ENCODE measurements around the gene ATAT1.
A peak's percentile ranks its signal among the peaks of the same experiment; 100 is the strongest.
"Not testable (repeated sequence)": the region's sequence is repeated elsewhere in the genome, so short reads cannot be mapped to it uniquely, and the experiment has no call there.

Gene ATAT1

DNA sequence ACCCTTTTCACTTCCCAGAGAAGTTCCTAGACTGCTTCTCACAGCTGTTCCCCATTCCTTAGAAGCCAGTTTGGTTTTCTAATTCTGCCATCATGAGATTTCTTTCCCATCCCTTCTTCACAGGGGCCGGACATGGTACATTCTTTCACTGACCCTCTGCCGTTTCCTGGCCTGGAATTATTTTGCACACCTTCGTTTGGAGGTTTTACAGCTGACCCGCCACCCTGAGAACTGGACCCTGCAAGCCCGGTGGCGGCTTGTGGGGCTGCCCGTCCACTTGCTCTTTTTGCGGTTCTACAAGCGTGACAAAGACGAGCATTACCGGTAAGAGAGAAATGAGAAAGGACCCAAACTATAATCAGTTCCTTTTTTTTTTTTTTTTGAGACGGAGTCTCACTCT, 24.5 kb downstream of the ATAT1 start:
- DNase-seq, result no peak

DNA sequence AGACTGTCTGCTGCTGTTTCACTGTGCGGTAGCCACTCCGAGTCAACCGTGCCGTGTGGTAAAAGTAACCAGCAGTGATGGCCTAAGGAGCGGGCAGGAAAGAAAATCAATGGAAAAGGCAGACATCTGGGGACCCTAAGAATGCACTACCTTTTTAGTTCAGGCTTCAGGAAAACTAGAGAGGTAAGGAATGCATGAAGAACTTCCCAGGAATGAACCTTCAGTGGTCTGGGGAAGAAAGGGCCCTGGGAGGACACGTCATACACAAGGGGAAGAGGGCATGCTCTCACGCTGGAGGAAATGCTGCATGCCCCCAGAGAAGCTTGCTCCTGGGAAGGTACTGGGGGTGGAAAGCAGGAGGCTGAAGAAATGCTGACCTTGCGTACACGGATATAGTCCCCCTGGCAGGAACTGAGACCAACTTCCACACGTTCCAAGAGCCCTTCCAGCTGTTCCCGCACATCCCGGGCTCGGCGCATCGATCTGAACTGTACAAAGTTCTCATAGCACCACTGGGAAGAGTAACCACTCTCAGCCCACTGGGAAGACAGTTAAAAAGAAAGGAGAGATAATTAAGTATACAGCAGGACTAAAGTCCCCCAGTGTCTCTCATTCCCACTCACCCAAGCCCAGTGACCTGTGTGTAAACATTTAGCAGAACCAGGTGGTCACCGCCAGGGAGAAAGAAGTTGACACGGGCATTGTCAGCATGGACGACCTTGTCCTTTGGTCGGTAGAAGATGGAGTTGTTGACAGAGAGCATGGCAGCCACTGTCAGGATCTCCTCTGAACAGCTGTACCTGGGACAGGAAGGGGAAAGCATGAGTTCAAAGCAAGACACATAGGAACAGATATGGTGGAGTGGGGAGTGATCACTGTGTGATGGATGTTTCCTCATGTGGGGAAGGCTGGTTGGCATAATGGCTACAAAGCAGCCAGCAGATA, 28.4 kb downstream of the ATAT1 start:
- no peak for DNase-seq

DNA sequence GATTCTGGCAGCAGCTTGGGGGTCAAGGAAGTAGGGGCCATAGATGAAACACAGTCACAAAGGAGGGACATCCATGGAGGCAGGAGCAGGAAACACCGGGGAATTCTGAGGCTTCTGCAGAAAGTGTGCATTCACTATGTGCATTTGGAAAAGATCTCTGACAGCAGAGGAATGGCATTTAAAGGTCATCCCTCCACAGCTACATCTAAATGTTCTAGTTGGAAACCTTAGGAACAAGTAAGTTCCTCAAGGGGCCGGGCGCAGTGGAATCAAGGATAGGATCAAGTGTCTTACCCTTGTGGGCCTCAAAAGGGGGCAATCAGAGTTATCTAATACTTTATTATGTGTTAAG, 29.0 kb downstream of the ATAT1 start:
- no peak for DNase-seq

DNA sequence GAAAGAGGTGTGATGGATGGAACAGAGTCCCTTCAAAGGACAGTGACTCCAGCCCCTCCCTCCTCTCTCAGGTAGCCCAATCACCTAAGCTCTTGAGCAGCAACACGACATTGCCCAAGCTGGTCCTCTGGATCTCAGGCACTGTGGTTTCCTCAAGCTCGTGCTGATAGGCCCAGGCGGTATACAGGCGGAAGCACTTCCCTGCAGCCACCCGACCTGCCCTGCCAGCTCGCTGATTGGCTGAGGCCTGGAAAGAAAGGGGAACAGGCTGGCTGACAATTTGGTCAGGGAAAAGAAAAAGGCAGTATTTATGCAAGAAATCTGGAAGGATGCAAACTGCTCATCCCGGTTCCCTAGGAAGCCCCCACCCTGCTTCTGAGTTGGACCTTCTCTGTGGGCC, 29.8 kb downstream of the ATAT1 start:
- DNase-seq, result no peak

DNA sequence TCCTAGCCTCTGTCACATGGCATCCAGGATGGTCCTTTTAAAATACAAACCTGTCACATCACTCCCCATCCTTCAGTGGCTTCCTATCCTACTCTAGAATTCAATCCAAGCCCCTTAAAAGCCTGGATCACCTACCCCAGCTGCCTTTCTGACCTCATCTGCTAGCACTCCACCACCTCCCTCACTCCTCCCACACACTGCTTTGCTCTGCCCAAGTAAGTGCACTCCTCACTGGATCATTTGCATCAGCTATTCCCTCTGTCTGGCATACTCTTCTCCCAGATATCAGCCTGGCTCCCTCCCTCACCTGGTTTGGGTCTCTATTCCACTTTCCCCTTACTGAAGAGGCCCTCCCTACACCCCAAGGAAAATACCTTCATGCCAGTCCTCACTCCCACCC, 30.8 kb downstream of the ATAT1 start:
- DNase-seq, result no peak

DNA sequence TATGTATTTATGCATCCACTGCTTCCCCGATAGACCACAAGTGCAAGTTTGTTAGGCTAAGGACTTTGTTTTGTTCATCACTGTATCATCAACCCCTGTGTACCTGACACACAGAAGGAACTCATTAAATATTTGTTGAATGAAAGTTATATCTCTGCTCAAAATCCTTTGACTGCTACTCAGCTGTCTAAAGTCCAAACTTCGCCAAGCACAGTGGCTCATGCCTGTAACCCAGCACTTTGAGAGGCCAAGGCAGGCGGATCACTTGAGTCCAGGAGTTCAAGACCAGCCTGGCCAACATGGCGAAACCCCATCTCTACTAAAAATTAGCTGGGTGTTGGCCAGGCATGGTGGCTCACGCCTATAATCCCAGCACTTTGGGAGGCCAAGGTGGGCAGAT, 31.2 kb downstream of the ATAT1 start:
- not testable (repeated sequence) for DNase-seq

DNA sequence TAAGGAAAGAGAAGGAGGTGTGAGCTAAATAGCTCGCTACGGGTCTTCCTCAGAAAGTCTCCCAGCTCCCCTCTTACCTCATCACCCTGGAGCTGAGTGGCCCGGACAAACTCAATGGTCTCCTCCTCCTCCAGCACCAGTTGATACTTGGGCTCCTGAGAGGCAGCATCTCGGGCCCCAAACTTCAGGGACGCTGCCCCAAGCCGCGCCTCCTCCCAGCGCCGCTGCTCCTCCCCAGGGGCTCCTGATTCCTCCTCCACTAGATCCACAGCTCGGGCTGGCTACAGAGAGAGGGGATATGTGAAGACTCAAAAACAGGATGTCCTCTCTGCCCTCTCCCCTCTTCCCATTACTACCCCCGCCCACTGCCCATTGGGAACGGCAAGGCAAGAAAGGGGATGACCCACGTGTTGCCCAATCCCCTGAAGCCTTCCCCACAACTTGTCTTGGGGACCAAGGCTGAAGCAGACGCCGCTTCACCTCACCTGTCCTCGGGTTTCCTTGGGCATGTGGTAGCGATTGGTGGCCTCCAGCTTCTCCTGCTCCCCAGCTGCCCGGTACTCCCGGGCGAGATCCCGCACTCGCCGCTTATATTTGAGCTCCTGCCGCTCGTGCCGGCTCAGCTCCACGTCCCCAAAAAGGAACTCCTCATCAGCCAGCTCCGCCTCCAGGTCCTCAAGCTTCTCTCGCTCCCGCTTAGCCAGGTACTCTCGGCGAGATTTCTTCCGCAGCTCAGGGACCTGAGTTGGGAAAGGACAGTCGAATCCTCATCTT, 38.5 kb downstream of the ATAT1 start:
- no peak for DNase-seq

DNA sequence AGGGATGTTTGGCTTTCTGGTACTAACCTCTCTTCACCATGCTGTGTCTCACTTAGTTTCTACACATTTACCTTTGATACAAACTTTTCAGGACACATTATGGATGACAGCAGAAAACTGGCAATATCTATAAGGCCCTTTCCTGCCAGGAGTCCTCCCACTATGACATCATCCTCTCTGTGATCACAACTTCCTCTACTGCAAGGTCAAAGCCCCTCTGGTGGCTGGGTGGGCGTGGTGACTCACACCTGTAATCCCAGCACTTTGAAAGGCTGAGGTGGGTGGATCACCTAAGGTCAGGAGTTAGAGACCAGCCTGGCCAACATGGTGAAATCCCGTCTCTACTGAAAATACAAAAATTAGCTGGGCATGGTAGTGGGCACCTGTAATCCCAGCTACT, 39.6 kb downstream of the ATAT1 start:
- not testable (repeated sequence) for DNase-seq

DNA sequence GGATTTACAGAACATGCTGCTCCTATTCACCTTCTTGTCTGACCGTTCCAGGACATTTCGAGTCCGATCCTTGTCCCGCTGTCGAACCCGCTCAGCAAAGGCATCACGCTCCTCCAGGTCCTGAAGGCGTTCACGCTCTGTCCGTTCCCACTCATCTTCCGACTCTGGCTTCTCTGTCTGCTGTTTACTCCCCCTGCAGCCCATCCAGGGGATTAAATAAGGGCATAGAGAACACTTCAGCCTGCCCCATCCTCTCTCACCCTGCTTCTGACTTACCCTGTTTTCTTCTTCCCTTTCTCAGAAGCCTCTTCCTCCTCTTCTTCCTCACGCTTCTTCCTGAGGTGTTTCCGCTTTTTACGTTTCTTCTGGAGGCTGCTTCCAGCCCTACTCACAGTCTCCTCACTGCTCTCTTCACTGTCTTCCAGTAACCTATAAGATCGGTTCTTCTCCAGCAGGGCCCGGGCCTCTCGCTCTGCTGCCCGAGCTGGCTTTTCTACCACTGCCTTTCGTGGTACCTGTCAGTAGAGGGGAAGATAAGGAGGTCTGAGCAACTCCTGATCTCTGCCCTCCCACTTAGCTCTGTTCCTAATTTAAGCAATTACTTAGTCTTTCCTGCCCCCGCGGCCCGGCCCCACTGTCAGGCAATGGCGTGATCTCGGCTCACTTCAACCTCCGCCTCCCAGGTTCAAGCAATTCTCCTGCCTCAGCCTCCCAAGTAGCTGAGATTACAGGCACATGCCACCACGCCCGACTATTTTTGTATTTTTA, 44.3 kb downstream of the ATAT1 start:
- DNase-seq, result no peak

DNA sequence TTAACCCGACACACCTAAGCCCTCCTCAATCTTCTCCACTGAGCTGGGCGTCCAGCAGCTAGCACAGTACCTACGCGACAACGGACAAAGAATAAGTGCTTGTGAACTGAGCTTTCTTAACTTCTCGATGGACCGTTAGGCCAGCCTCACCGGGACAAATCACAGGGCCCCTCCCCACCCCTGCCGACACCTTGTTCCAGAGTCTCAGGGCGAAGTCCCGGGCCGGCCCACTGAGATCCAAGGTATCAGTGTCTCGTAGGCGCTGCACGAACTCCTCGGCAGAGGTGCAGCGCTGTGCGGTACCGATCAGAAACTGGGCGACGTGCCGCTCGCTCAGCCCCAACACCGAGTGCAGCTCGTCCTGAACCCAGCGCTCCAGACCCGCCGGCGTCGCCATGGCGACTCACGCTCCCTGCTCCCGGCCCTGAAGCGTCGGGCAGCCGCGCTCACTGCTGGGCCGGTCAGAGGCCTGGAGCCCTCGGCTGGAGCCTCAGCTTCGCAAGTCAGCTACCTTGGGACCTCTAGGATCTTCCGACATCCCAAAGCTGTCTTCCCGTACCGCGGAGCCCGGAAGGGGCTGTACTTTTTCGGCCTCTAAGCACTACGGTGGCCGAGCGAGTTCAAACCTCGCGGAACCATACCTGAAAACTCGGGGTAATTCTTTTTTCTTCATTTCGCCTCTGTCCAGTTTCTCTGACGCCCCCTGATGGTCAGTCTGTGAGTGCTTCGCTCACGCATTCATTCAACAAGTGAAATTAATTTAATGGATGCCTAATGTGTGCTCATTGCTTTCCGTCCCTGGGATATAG, 46.0 kb downstream of the ATAT1 start, which contains the start of gene DHX16:
Gene DHX16, minus strand, starts transcription at position 562 of the 809 bp plus-strand sequence. Its CDS starts 165 bp downstream, at position 397.
- peak; percentile 71 to 86 (median 81) for DNase-seq

DNA sequence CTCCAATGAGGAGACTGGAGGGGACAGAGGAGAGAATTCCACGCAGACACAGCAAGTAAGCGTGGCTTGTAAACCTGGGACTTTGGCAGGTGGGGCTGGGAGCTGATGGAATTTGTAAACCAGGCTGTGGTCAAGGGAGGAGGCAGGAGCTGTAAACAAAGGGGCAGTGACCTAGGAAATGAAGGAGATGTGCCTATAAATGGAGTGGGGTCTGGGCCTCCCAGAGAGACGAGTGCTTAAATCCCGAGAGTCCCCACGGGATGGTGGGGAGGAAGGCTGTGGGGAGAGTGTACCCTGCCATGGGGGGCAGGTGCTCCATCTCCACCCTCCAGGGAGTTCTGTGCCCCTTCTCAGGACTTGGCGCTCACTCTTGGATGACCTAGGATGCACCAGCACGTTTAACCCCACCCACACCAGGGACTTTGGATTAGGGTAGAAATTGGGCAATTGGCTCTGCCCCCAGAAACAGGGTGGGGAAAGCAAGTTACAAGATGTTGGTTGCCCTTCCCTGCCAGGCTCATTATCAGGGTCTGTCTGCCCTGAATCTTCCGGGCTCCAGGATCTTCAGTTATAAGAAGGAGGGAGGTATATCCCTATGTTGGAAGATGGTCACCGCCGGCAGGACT, 50.1 kb downstream of the ATAT1 start:
- DNase-seq, result no peak

DNA sequence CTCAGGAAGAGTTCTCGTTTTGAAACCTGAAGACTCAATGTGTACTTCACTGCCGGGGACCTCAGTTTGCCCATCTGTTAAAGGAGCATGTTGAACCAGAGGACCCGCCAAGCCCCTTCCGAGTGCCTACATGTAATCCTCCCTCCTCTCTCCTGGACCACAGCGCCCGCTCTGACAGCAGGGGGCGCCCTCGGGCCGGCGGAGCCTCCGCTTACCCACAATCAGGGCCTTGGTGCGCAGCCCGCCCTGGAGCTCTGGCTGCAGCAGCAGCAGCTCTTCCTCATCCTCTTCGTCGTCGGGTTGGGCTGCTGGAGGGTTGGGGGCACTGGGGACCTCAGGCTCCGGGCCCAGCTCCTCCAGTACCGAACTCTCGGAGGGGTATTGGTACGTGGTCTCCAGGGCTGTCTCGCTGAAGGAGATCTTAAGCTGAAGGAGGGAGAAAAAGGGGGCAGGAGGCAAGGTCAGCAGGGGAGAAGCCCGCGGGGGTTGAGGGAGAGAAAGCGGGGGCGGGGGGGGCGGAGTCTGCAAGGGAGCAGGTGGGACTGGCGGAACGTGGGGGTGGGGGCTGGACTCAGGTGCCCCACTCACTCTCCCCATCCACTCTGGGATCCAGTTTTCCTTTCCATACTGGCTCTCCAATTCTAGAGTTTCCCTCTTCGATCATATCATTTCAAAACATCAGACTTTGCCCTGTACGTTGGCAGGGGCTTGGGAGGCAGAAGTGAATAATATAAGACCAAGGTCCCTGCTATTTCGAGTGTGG, 52.5 kb downstream of the ATAT1 start:
- DNase-seq, result peak; percentile 80 to 95 (median 88)

DNA sequence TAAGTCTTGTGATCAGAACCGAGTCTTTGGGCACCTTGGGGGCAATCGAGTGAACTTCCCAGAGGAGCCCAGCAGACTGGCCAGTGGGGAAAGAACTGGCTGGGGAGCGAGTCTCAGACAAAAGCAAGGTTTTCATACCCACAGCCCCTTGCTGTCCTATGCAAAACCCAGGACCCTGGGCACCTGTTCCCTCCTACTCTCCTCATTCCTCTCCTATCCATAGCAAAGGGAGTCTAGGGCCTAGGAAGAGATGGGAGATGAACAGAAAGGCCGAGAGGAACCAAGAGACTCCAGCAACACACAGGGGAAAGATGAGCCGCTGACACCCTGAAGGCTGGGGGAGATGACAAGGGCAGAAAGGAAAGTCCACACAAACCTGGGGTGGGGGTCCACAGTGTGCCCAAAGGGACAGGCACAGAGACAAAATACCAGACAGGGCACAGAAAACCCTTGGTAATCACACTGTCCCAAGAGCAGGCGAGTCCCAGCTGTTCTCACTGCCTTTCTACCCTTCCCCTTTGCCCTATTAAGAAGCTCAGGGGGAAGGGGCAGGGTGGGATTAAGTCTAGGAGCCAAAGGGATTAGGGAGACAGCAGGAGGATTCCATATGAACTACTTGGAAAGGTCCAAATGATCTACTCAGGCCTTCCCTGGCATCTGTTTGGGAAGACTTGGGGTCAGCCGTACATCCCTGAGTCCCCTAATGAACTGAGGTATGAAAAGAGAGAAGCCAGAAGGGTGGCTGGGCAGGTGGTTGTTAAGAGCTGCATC, 53.3 kb downstream of the ATAT1 start:
- DNase-seq, result no peak

DNA sequence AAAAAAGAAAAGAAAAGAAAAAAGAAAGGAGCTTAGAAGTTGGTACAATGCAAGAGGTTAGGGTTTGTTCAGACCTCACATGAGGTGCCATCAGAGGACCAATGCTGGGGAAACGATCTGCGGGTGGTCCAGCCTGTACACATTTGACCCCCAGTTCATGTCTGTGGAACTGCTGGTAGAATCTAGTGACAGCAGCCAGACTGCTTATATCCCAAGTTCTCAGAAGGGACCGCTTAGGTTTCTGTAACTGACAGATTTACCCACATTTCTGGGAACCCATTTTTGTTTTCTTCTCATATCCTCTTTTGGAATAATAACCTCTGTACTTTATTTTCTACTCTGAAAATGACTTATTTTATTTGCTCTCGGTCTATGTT, 55.1 kb downstream of the ATAT1 start:
- no peak for DNase-seq

DNA sequence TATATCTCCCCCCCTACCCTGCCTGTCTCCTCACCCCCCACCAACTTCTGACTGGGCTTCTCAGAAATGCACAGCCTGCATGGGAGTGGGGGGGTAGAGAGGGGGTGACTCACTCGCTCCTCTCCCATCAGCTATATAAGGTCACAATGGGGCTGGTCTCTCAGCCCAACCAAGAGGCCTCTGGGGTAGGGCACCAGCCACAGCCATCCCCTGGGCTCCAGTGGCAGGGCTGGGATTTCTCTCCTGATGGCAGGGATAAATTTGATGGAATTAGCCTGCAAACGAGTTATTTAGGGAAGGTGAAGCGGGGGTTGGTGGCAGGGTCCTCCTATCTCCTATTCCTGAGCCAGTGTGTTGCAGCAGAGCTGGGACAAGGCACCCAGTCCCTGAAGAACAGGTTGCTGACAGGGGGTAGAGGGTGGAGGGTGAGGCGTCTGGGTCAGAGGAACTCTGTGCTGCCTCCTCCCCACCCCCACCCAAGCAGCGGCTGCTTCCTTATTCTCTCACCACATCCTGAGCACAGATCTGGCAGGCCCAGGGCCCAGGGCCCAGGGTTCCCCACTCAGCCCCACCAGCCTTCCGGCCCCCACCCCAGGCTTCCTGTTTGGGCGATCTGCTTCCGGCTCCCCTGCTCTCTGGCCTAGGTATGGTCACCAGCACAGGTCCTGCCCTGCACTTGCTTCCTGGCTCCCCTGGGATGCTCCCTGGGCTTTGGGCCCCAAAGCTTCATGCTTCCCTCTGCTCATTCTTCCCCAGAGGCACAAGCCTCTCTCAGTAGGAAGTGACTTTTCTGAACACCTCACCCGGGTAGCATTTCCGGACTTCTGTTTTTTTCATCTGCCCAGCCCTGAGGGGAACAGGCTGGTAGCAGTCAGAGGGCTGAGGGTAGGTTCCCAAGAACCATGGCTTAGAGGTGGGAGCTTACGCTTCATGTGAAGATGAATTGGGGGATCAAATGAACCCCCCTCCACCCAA, 55.8 kb downstream of the ATAT1 start:
- DNase-seq, result peak; percentile 75 to 90 (median 85)

DNA sequence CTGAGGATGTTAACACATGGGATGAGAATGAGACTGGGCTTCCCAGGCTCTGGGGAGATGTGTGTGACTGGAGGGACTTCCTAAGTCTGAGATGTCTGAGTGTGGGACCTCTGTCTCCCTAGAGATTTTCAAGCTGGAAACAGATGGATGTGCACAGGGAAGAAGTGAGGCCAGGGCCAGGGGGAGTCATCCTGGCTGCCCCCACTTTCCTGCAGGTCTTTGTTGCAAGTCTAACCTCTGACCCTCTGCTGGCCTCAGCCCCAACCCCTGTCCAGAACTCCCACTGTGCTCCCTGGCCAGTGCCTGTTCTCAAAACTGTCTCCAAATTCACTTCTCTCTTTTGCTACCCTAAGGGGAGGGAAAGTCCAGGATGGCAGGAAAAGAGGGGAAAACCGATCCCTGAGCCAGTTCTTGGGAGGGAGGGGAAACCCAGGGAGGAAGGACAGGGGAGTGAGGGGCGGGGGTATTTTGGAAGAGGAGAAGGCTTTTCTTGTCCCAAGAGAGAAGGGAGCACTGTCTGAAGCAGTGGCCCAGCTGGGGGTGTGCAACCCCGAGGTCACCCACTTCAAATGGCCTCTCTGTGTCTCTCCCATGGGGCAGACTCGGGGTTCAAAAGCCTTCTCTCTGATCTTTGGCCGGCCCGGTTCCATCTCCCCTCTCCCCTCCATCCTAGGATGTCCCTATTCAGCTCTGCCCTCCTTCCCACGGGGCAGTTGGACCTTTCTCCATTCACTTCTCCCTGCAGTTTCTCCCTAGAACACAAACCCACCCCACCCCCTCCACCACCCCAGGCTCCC, 56.7 kb downstream of the ATAT1 start:
- DNase-seq, result no peak

DNA sequence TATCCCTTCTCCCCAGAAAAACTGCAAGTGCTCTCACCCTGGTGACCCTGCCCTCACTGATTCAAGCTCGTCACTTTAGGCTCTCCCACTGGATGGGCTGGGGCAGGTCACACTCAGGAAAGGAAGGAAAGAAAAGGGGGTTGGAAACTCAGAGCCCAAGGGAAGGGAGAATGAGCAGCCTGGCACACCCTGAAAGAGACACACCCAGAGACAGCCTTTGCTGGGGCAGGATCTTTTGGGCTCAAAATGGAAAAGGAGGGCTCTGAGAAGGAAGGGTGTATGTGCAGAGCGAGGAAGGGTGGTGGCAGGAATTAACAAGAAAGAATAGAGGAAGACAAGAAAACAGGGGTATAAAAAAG, 57.3 kb downstream of the ATAT1 start:
- no peak for DNase-seq
